HUDEP-2 (cell line): Measurements from ENCODE around the gene B3GALNT1.
A peak's percentile ranks its signal among the peaks of the same experiment; 100 is the strongest.

Experiments used
- DNase-seq, 76 experiments: peaks; one replicate each; lab custom pipeline; 2025; ENCODE audit not compliant: unreplicated experiment in 76 of 76; lab: John Stamatoyannopoulos, UW

Gene B3GALNT1

GRCh38 chr3:161082063-161082462, 23.1 kb downstream of the B3GALNT1 start:
- no peak for DNase-seq

GRCh38 chr3:161081633-161082032, 23.5 kb downstream of the B3GALNT1 start:
- no peak for DNase-seq

- no peak for DNase-seq
Observed at GRCh38 chr3:161073181-161073580, 32.0 kb downstream of the B3GALNT1 start.

- no peak for DNase-seq
Observed at GRCh38 chr3:161072751-161073150, 32.4 kb downstream of the B3GALNT1 start.

- DNase-seq = no peak
Observed at GRCh38 chr3:161072211-161072621, 32.9 kb downstream of the B3GALNT1 start.

GRCh38 chr3:161070980-161071663, 34.0 kb downstream of the B3GALNT1 start:
- DNase-seq = no peak

- no peak for DNase-seq
Observed at GRCh38 chr3:161070252-161070930, 34.8 kb downstream of the B3GALNT1 start.

- peak in 1 of 76 experiments; percentile 12 for DNase-seq
Observed at GRCh38 chr3:161069511-161070251, 35.5 kb downstream of the B3GALNT1 start.

- DNase-seq = no peak
Observed at GRCh38 chr3:161067335-161067734, 37.8 kb downstream of the B3GALNT1 start.

- DNase-seq = no peak
Observed at GRCh38 chr3:161066930-161067329, 38.2 kb downstream of the B3GALNT1 start.

- no peak for DNase-seq
Observed at GRCh38 chr3:161064413-161064812, 40.7 kb downstream of the B3GALNT1 start.

GRCh38 chr3:161054860-161055604, 50.1 kb downstream of the B3GALNT1 start:
- no peak for DNase-seq

- no peak for DNase-seq
Observed at GRCh38 chr3:161051856-161052255, 53.3 kb downstream of the B3GALNT1 start.

- DNase-seq = no peak
Observed at GRCh38 chr3:161050935-161051334, 54.2 kb downstream of the B3GALNT1 start.

- no peak for DNase-seq
Observed at GRCh38 chr3:161049683-161050248, 55.4 kb downstream of the B3GALNT1 start.

GRCh38 chr3:161043336-161044035, 61.7 kb downstream of the B3GALNT1 start:
- DNase-seq = no peak

GRCh38 chr3:161042023-161042501, 63.1 kb downstream of the B3GALNT1 start:
- no peak for DNase-seq

GRCh38 chr3:161038725-161039124, 66.4 kb downstream of the B3GALNT1 start:
- DNase-seq = no peak

- no peak for DNase-seq
Observed at GRCh38 chr3:161035711-161036110, 69.4 kb downstream of the B3GALNT1 start.
